ENCODE results near the gene KIF26B. TPM values are rescaled to one million over a fixed set of nuclear protein-coding genes. Genes with fewer than 3 reads are reported as not detected.

The KIF26B gene
- total and polyA plus RNA-seq, 2 experiments from 2014 or later = 0.03 to 0.76 TPM

DNA sequence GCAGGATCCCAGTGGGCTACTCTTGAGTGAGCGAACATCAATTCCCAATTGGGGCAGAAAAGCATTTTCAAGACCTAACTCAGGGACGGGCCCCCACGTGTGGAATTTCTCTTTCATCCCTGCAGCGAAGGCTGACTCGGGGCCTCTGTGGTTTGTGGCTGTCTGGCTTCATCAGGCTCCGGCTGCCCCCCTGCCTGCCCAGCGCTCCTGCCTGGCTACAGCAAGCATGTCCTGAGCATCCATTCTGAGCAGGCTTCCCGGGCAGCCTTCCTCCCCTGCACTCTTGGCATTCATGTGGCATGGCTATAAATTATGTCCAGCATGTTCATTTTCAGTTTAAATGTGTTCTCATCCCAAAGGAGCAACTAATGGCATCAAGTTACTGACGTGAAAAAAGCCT lies 588.1 kb downstream of the KIF26B start:
- no peaks in the 10 kb centered on the region for H3K4me1 ChIP-seq (ENCODE audit: insufficient read depth)
- no peak overlapping the region for H3K4me3 ChIP-seq
- Mint-ChIP-seq H3K27ac (no peak overlapping the region), H3K36me3 (ENCODE audit: low read depth) (peaks cover 11% of the 10 kb centered on the region), H3K4me3 (no peak overlapping the region), H3K9me3 (peaks cover 16% of the 10 kb centered on the region; the same call in 2 of the 3 replicates), H3K27me3 (ENCODE audit: insufficient read depth, low read depth, poor library complexity) (peaks cover 2% of the 10 kb centered on the region), H3K4me1 (no peaks in the 10 kb centered on the region)
- 0 out of 2 replicates have a peak, but pooled peaks cover 7% of the 10 kb centered on the region for H3K9me2 ChIP-seq (ENCODE audit: insufficient read depth)
- no peak overlapping the region for H2AFZ ChIP-seq
- no peaks in the 10 kb centered on the region for H3K36me3 ChIP-seq (ENCODE audit: insufficient read depth)
- DNase-seq (ENCODE audit: low spot score) (no peak), ATAC-seq (no peak; the same call in 2 of the 3 replicates)
- no peak overlapping the region for H3K4me2 ChIP-seq
- no peak overlapping the region for H3K27ac ChIP-seq (ENCODE audit: low read depth)
- no peaks in the 10 kb centered on the region for H3K27me3 ChIP-seq (ENCODE audit: insufficient read depth)
- no peak for TF ChIP-seq ZNF331 (CRISPR knock-in tag; IDR thresholded peaks at IDR 0.05; ENCODE audit: low read depth)
- no peak for TF ChIP-seq ZNF114 (CRISPR knock-in tag; IDR thresholded peaks at IDR 0.05)
- no peak for TF ChIP-seq NANOG (IDR thresholded peaks at IDR 0.05; ENCODE audit: borderline replicate concordance)
- TF ChIP-seq POLR2AphosphoS5 (IDR thresholded peaks at IDR 0.05; ENCODE audit: low read depth) = no peak
- TF ChIP-seq STAT1 (IDR thresholded peaks at IDR 0.05; ENCODE audit: unreplicated experiment) = no peak
- TF ChIP-seq, protein P1, sequence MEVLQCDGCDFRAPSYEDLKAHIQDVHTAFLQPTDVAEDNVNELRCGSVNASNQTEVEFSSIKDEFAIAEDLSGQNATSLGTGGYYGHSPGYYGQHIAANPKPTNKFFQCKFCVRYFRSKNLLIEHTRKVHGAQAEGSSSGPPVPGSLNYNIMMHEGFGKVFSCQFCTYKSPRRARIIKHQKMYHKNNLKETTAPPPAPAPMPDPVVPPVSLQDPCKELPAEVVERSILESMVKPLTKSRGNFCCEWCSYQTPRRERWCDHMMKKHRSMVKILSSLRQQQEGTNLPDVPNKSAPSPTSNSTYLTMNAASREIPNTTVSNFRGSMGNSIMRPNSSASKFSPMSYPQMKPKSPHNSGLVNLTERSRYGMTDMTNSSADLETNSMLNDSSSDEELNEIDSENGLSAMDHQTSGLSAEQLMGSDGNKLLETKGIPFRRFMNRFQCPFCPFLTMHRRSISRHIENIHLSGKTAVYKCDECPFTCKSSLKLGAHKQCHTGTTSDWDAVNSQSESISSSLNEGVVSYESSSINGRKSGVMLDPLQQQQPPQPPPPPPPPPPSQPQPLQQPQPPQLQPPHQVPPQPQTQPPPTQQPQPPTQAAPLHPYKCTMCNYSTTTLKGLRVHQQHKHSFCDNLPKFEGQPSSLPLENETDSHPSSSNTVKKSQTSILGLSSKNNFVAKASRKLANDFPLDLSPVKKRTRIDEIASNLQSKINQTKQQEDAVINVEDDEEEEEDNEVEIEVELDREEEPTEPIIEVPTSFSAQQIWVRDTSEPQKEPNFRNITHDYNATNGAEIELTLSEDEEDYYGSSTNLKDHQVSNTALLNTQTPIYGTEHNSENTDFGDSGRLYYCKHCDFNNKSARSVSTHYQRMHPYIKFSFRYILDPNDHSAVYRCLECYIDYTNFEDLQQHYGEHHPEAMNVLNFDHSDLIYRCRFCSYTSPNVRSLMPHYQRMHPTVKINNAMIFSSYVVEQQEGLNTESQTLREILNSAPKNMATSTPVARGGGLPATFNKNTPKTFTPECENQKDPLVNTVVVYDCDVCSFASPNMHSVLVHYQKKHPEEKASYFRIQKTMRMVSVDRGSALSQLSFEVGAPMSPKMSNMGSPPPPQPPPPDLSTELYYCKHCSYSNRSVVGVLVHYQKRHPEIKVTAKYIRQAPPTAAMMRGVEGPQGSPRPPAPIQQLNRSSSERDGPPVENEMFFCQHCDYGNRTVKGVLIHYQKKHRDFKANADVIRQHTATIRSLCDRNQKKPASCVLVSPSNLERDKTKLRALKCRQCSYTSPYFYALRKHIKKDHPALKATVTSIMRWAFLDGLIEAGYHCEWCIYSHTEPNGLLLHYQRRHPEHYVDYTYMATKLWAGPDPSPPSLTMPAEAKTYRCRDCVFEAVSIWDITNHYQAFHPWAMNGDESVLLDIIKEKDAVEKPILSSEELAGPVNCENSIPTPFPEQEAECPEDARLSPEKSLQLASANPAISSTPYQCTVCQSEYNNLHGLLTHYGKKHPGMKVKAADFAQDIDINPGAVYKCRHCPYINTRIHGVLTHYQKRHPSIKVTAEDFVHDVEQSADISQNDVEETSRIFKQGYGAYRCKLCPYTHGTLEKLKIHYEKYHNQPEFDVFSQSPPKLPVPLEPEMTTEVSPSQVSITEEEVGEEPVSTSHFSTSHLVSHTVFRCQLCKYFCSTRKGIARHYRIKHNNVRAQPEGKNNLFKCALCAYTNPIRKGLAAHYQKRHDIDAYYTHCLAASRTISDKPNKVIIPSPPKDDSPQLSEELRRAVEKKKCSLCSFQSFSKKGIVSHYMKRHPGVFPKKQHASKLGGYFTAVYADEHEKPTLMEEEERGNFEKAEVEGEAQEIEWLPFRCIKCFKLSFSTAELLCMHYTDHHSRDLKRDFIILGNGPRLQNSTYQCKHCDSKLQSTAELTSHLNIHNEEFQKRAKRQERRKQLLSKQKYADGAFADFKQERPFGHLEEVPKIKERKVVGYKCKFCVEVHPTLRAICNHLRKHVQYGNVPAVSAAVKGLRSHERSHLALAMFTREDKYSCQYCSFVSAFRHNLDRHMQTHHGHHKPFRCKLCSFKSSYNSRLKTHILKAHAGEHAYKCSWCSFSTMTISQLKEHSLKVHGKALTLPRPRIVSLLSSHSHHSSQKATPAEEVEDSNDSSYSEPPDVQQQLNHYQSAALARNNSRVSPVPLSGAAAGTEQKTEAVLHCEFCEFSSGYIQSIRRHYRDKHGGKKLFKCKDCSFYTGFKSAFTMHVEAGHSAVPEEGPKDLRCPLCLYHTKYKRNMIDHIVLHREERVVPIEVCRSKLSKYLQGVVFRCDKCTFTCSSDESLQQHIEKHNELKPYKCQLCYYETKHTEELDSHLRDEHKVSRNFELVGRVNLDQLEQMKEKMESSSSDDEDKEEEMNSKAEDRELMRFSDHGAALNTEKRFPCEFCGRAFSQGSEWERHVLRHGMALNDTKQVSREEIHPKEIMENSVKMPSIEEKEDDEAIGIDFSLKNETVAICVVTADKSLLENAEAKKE (CRISPR knock-in tag; IDR thresholded peaks at IDR 0.05) = no peak
- no peak for TF ChIP-seq EZH2 (IDR thresholded peaks at IDR 0.05; ENCODE audit: low read depth, unreplicated experiment)
- H3K79me2 ChIP-seq (replicated peaks; ENCODE audit: insufficient read depth) = no peaks in the 10 kb centered on the region
- H3F3A ChIP-seq (replicated peaks; ENCODE audit: low read depth) = no peaks in the 10 kb centered on the region
- no peaks in the 10 kb centered on the region for H4K20me1 ChIP-seq (replicated peaks; ENCODE audit: insufficient read depth)

DNA sequence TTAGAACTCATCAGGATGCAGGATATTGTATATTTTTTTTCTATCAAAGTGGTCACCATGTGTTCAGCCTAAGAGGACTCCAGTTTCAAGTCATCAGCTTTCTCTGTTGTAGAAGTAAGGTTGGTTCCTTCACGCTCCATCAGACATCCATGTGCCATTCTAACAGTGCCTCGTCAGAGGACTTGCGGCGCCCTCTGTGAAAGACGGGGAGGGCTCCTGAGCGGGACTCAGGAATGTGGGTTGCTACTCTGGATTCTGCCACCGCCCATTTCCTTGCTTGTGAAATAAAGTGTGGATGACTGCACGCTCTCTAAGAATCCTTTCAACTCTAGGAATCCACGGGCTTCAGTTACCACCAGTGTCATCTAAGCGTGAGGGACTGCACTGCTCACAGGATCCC lies 593.5 kb downstream of the KIF26B start:
- no peaks in the 10 kb centered on the region for H3K36me3 ChIP-seq (ENCODE audit: insufficient read depth)
- H3K4me2 ChIP-seq = no peak overlapping the region
- Mint-ChIP-seq H3K36me3 (ENCODE audit: low read depth) (peaks cover 11% of the 10 kb centered on the region), H3K9me3 (peaks cover 12% of the 10 kb centered on the region; the same call in 2 of the 3 replicates), H3K4me1 (peaks cover 18% of the 10 kb centered on the region), H3K27me3 (ENCODE audit: insufficient read depth, low read depth, poor library complexity) (no peaks in the 10 kb centered on the region), H3K4me3 (no peak overlapping the region), H3K27ac (no peak overlapping the region)
- no peaks in the 10 kb centered on the region for H3K79me2 ChIP-seq (replicated peaks; ENCODE audit: insufficient read depth)
- H3K9me2 ChIP-seq (ENCODE audit: insufficient read depth) = 0 out of 2 replicates have a peak, but pooled peaks cover 7% of the 10 kb centered on the region
- H3K4me3 ChIP-seq = no peak overlapping the region
- no peaks in the 10 kb centered on the region for H4K20me1 ChIP-seq (replicated peaks; ENCODE audit: insufficient read depth)
- TF ChIP-seq CREB1 (CRISPR knock-in tag; IDR thresholded peaks at IDR 0.05; ENCODE audit: low read depth) = no peak
- TF ChIP-seq, protein P2, sequence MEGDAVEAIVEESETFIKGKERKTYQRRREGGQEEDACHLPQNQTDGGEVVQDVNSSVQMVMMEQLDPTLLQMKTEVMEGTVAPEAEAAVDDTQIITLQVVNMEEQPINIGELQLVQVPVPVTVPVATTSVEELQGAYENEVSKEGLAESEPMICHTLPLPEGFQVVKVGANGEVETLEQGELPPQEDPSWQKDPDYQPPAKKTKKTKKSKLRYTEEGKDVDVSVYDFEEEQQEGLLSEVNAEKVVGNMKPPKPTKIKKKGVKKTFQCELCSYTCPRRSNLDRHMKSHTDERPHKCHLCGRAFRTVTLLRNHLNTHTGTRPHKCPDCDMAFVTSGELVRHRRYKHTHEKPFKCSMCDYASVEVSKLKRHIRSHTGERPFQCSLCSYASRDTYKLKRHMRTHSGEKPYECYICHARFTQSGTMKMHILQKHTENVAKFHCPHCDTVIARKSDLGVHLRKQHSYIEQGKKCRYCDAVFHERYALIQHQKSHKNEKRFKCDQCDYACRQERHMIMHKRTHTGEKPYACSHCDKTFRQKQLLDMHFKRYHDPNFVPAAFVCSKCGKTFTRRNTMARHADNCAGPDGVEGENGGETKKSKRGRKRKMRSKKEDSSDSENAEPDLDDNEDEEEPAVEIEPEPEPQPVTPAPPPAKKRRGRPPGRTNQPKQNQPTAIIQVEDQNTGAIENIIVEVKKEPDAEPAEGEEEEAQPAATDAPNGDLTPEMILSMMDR (conservative IDR thresholded peaks at IDR 0.05; ENCODE audit: low read depth in 2 of 2) = peak in 1 of 2 experiments; percentile 17; a peak in 1 of 4 replicates
- no peak overlapping the region for H2AFZ ChIP-seq
- H3K27ac ChIP-seq (ENCODE audit: low read depth) = no peak overlapping the region
- ATAC-seq (no peak), DNase-seq (ENCODE audit: low spot score) (peak; percentile 20)
- H3K4me1 ChIP-seq (ENCODE audit: insufficient read depth) = 0 out of 2 replicates have a peak, but pooled peaks cover 3% of the 10 kb centered on the region
- no peaks in the 10 kb centered on the region for H3F3A ChIP-seq (replicated peaks; ENCODE audit: low read depth)
- H3K27me3 ChIP-seq (ENCODE audit: insufficient read depth) = no peaks in the 10 kb centered on the region
